IgD-negative memory B cell (primary cell): Measurements from ENCODE around the gene GYPE. TPM values are rescaled to one million over a fixed set of nuclear protein-coding genes. Genes with fewer than 3 reads are reported as not detected.
"Not testable (repeated sequence)": the region's sequence is repeated elsewhere in the genome, so short reads cannot be mapped to it uniquely, and the experiment has no call there.

Source experiments
- H3K27ac Mint-ChIP-seq, 3 donors: one replicate each; pipeline ENCODE4 v1.8.0; 2020 to 2022; ENCODE audit warnings: mild to moderate bottlenecking in 3 of 3, mixed read lengths in 3 of 3, moderate library complexity in 1 of 3
- H3K27me3 Mint-ChIP-seq: one replicate; pipeline ENCODE4 v1.8.0; 2021; ENCODE audit warnings: mixed read lengths
- H3K36me3 Mint-ChIP-seq: one replicate; pipeline ENCODE4 v1.8.0; 2020; ENCODE audit warnings: mild to moderate bottlenecking, mixed read lengths
- H3K4me1 Mint-ChIP-seq, 3 donors: one replicate each; pipeline ENCODE4 v1.8.0; 2020 to 2022; ENCODE audit warnings: mixed read lengths in 3 of 3, mild to moderate bottlenecking in 1 of 3
- H3K4me3 Mint-ChIP-seq, 4 donors: one replicate each; pipeline ENCODE4 v1.8.0; 2020 to 2022; ENCODE audit warnings: mild to moderate bottlenecking in 4 of 4, mixed read lengths in 4 of 4, moderate library complexity in 3 of 4
- H3K9me3 Mint-ChIP-seq, 3 donors: one replicate each; pipeline ENCODE4 v1.8.0; 2020 to 2021; ENCODE audit warnings: mixed read lengths in 3 of 3, mild to moderate bottlenecking in 1 of 3
- polyA plus RNA-seq: library from polyadenylated mRNA; unstranded; fragments of 300-500 nt; fragmentation: Illumina TruSeq; gene quantifications from one replicate; pipeline ENCODE4 v1.2.3, GENCODE V29; 2021

The GYPE gene
- polyA plus RNA-seq, 1 donor from 2014 or later: 5.6 TPM

GRCh38 chr4:143888189-143888588 is 17.2 kb downstream of the GYPE start:
- not testable (repeated sequence) for H3K4me3 Mint-ChIP-seq, H3K27me3 Mint-ChIP-seq

GRCh38 chr4:143884965-143885364 is 20.4 kb downstream of the GYPE start:
- not testable (repeated sequence) for H3K4me3 Mint-ChIP-seq, H3K9me3 Mint-ChIP-seq, H3K4me1 Mint-ChIP-seq, H3K27ac Mint-ChIP-seq, H3K36me3 Mint-ChIP-seq, H3K27me3 Mint-ChIP-seq

More at GRCh38 chr4:143888189-143888588, 17.2 kb downstream of the GYPE start:
- H3K36me3 Mint-ChIP-seq, H3K27ac Mint-ChIP-seq, H3K9me3 Mint-ChIP-seq, H3K4me1 Mint-ChIP-seq: not testable (repeated sequence)

- Mint-ChIP-seq H3K4me3 (no peak overlapping the region), H3K27ac (no peak overlapping the region), H3K36me3 (peaks cover 4% of the 10 kb centered on the region), H3K9me3 (no peaks in the 10 kb centered on the region), H3K27me3 (no peaks in the 10 kb centered on the region), H3K4me1 (no peaks in the 10 kb centered on the region)
Measured at GRCh38 chr4:143883529-143883928, 21.8 kb downstream of the GYPE start.

GRCh38 chr4:143882892-143883291 is 22.5 kb downstream of the GYPE start:
- H3K4me1 Mint-ChIP-seq: no peaks in the 10 kb centered on the region
- no peak overlapping the region for H3K27ac Mint-ChIP-seq
- H3K9me3 Mint-ChIP-seq: no peaks in the 10 kb centered on the region
- no peak overlapping the region for H3K4me3 Mint-ChIP-seq
- H3K27me3 Mint-ChIP-seq: no peaks in the 10 kb centered on the region
- H3K36me3 Mint-ChIP-seq: peaks cover 4% of the 10 kb centered on the region

GRCh38 chr4:143879561-143879960 is 25.8 kb downstream of the GYPE start:
- H3K4me3 Mint-ChIP-seq, H3K27me3 Mint-ChIP-seq: not testable (repeated sequence)
- peaks cover 10% of the 10 kb centered on the region for H3K36me3 Mint-ChIP-seq

GRCh38 chr4:143875357-143875756 is 30.0 kb downstream of the GYPE start:
- peaks cover 10% of the 10 kb centered on the region for H3K36me3 Mint-ChIP-seq

More at GRCh38 chr4:143879561-143879960, 25.8 kb downstream of the GYPE start:
- not testable (repeated sequence) for H3K9me3 Mint-ChIP-seq, H3K27ac Mint-ChIP-seq, H3K4me1 Mint-ChIP-seq

GRCh38 chr4:143870523-143871268 is 34.7 kb downstream of the GYPE start:
- H3K9me3 Mint-ChIP-seq, H3K27me3 Mint-ChIP-seq, H3K36me3 Mint-ChIP-seq: not testable (repeated sequence)
- H3K4me3 Mint-ChIP-seq: peak overlapping the region in 1 of 4 donors; percentile 67
- H3K27ac Mint-ChIP-seq: peak overlapping the region in 2 of 3 donors; percentile 18 to 59
- peaks cover 3 to 16% (median 8%) of the 10 kb centered on the region in 3 donors for H3K4me1 Mint-ChIP-seq

More at GRCh38 chr4:143875357-143875756, 30.0 kb downstream of the GYPE start:
- H3K27ac Mint-ChIP-seq, H3K9me3 Mint-ChIP-seq, H3K4me3 Mint-ChIP-seq, H3K4me1 Mint-ChIP-seq, H3K27me3 Mint-ChIP-seq: not testable (repeated sequence)

- Mint-ChIP-seq H3K4me1 (peaks cover 3 to 16% (median 8%) of the 10 kb centered on the region in 3 donors), H3K27ac (peak overlapping the region in 1 of 3 donors; percentile 59)
- not testable (repeated sequence) for H3K9me3 Mint-ChIP-seq, H3K36me3 Mint-ChIP-seq, H3K4me3 Mint-ChIP-seq, H3K27me3 Mint-ChIP-seq
Measured at GRCh38 chr4:143869925-143870324, 35.4 kb downstream of the GYPE start.

GRCh38 chr4:143862716-143863115 is 42.6 kb downstream of the GYPE start:
- not testable (repeated sequence) for H3K27me3 Mint-ChIP-seq, H3K9me3 Mint-ChIP-seq, H3K36me3 Mint-ChIP-seq, H3K4me1 Mint-ChIP-seq, H3K4me3 Mint-ChIP-seq, H3K27ac Mint-ChIP-seq

- no peak overlapping the region for H3K27ac Mint-ChIP-seq
- H3K27me3 Mint-ChIP-seq: no peaks in the 10 kb centered on the region
- H3K4me1 Mint-ChIP-seq: peaks cover 0 to 4% (median 0%) of the 10 kb centered on the region in 3 donors
- H3K9me3 Mint-ChIP-seq: no peaks in the 10 kb centered on the region
- no peaks in the 10 kb centered on the region for H3K36me3 Mint-ChIP-seq
- no peak overlapping the region for H3K4me3 Mint-ChIP-seq
Measured at GRCh38 chr4:143858456-143858855, 46.9 kb downstream of the GYPE start.

GRCh38 chr4:143857391-143858336 is 47.7 kb downstream of the GYPE start:
- H3K27ac Mint-ChIP-seq, H3K36me3 Mint-ChIP-seq: not testable (repeated sequence)

GRCh38 chr4:143856017-143856557 is 49.3 kb downstream of the GYPE start:
- H3K27ac Mint-ChIP-seq, H3K4me3 Mint-ChIP-seq, H3K9me3 Mint-ChIP-seq, H3K36me3 Mint-ChIP-seq, H3K4me1 Mint-ChIP-seq, H3K27me3 Mint-ChIP-seq: not testable (repeated sequence)

More at GRCh38 chr4:143857391-143858336, 47.7 kb downstream of the GYPE start:
- not testable (repeated sequence) for H3K27me3 Mint-ChIP-seq, H3K4me1 Mint-ChIP-seq, H3K9me3 Mint-ChIP-seq, H3K4me3 Mint-ChIP-seq

- not testable (repeated sequence) for H3K27ac Mint-ChIP-seq, H3K9me3 Mint-ChIP-seq, H3K4me3 Mint-ChIP-seq, H3K4me1 Mint-ChIP-seq, H3K36me3 Mint-ChIP-seq, H3K27me3 Mint-ChIP-seq
Measured at GRCh38 chr4:143854645-143855044, 50.7 kb downstream of the GYPE start.

- not testable (repeated sequence) for H3K27me3 Mint-ChIP-seq, H3K9me3 Mint-ChIP-seq, H3K27ac Mint-ChIP-seq, H3K4me3 Mint-ChIP-seq, H3K36me3 Mint-ChIP-seq, H3K4me1 Mint-ChIP-seq
Measured at GRCh38 chr4:143849296-143849695, 56.1 kb downstream of the GYPE start.

- H3K27me3 Mint-ChIP-seq, H3K9me3 Mint-ChIP-seq, H3K36me3 Mint-ChIP-seq, H3K27ac Mint-ChIP-seq, H3K4me3 Mint-ChIP-seq, H3K4me1 Mint-ChIP-seq: not testable (repeated sequence)
Measured at GRCh38 chr4:143843506-143843832, 61.9 kb downstream of the GYPE start.
